Heart right ventricle (tissue), 16 donors: ENCODE results near the gene SNX32. TPM values are rescaled to one million over a fixed set of nuclear protein-coding genes. Genes with fewer than 3 reads are reported as not detected.

Experiments
- ATAC-seq, 8 donors: fragments of 200-7000 bp; cut with Tn5 transposase; one replicate each; pipeline ENCODE4 v1.9.1; 2020; ENCODE audit warnings: mild to moderate bottlenecking in 8 of 8, moderate library complexity in 8 of 8, moderate number of reproducible peaks in 1 of 8
- DNase-seq, 2 donors: peaks; one replicate each; pipeline ENCODE4 v3.0.0-alpha.2; 2020
- H3K27ac ChIP-seq, 10 donors: fragments of 200-600 bp; sonication (generic) in 2 of 10; one replicate each; pipeline versions ENCODE4 v1.5.0 to v1.8.0; 2020 to 2022; ENCODE audit warnings: mild to moderate bottlenecking in 3 of 10
- H3K27me3 ChIP-seq, 7 donors: fragments of 200-600 bp; one replicate each; pipeline ENCODE4 v1.8.0; 2021 to 2022; ENCODE audit warnings: mild to moderate bottlenecking in 2 of 7
- H3K36me3 ChIP-seq, 9 donors: fragments of 200-600 bp; sonication (generic) in 1 of 9; one replicate each; pipeline versions ENCODE4 v1.5.0 to v1.8.0; 2020 to 2022; ENCODE audit warnings: mild to moderate bottlenecking in 2 of 9
- H3K4me1 ChIP-seq, 9 donors: fragments of 200-600 bp; sonication (generic) in 1 of 9; one replicate each; pipeline versions ENCODE4 v1.5.0 to v1.8.0; 2020 to 2022; ENCODE audit warnings: mild to moderate bottlenecking in 4 of 9
- H3K4me3 ChIP-seq, 10 donors: fragments of 200-600 bp; sonication (generic) in 2 of 10; one replicate each; pipeline versions ENCODE4 v1.5.0 to v1.8.0; 2020 to 2022; ENCODE audit warnings: mild to moderate bottlenecking in 7 of 10, moderate library complexity in 2 of 10
- H3K9me3 ChIP-seq, 11 donors: fragments of 200-600 bp in 10 of 11; sonication (generic) in 2 of 11; one replicate each; pipeline versions ENCODE4 v1.5.0 to v1.8.0; 2013 to 2022; ENCODE audit warnings: mild to moderate bottlenecking in 2 of 11, control low read depth in 1 of 11, moderate library complexity in 1 of 11
- WGBS, 2 donors: extraction: QIAGEN DNeasy Blood & Tissue Kit; methylation state at CpG; one replicate each; pipeline ENCODE4 v1.1.7; 2013; ENCODE audit warnings: inconsistent platforms in 1 of 2; 5-methylcytosine and 5-hydroxymethylcytosine counted together
- intact Hi-C, 10 donors: fragments of 100-400 bp; cut with DNase I; formaldehyde crosslinking; loops; one replicate each; pipeline versions ENCODE4 v1.11.1 to v1.14.2; 2022
- polyA plus RNA-seq, 2 donors: library from polyadenylated mRNA; stranded (reverse); fragments of 200-250 nt; gene quantifications; one replicate each; pipeline ENCODE4 v1.2.3, GENCODE V29; 2013
- total RNA-seq, 10 donors: library from RNA; stranded (reverse); fragmentation: NEBNext Ultra II Directional in 3 of 10; extraction: Animal tissue kit (Norgen Biotek cat#: 25700) in 3 of 10; gene quantifications; one replicate each; pipeline versions ENCODE4 v1.2.1 to v1.2.4, GENCODE V29; 2021 to 2023
- TF ChIP-seq, protein P1 (sequence below), 9 donors: fragments of 200-600 bp; sonication (generic) in 2 of 9; IDR thresholded peaks; one replicate each; pipeline versions ENCODE4 v1.5.0 to v1.8.0; 2021 to 2022; ENCODE audit warnings: antibody characterized with exemption in 9 of 9, mild to moderate bottlenecking in 5 of 9, moderate library complexity in 1 of 9
- donor health status: Arrhythmogenic right ventricular cardiomyopathy.
- donor health status: ischemic (EF 13 %, LVEDD 7.1; RV severe dilation, severe dysfunction).
- donor health status: healthy with polysubstance abuse.
- donor health status: DM: no; HTN: yes; CAD: no.
- donor health status: DM: no; HTN: no; CAD: no.
- donor health status: ischemic (EF 25% LVEDD 6.9; RV normal size, moderate dysfunction).
- donor health status: ischemic (EF 25% LVEDD 5.7; RV mildly dilated, moderate dysfunction).
- donor health status: healthy.
- donor health status: DM: yes; HTN: yes; CAD: no.
- donor health status: Ischemic cardiomyopathy.
- donor health status: ischemic (EF 35%, LVEDD 5.7; RV mildly dilated, moderate dysfunction).
- donor health status: nonischemic (EF 11% LVEDD 7.7; RV severe dilation, severe dysfunction).
- donor health status: DM: yes; HTN: yes; CAD: no.
- donor health status: PGD.
- donor health status: ischemic (EF 29% LVEDD 5.4; RV normal size, mild dysfunction).
- donor health status: nonischemic (EF 23%, LVEDD 6.1; RV moderate dilation, normal function).

The SNX32 gene
- total and polyA plus RNA-seq, 12 donors = 0.13 to 0.58 (median 0.32) TPM; not detected in 5

DNA sequence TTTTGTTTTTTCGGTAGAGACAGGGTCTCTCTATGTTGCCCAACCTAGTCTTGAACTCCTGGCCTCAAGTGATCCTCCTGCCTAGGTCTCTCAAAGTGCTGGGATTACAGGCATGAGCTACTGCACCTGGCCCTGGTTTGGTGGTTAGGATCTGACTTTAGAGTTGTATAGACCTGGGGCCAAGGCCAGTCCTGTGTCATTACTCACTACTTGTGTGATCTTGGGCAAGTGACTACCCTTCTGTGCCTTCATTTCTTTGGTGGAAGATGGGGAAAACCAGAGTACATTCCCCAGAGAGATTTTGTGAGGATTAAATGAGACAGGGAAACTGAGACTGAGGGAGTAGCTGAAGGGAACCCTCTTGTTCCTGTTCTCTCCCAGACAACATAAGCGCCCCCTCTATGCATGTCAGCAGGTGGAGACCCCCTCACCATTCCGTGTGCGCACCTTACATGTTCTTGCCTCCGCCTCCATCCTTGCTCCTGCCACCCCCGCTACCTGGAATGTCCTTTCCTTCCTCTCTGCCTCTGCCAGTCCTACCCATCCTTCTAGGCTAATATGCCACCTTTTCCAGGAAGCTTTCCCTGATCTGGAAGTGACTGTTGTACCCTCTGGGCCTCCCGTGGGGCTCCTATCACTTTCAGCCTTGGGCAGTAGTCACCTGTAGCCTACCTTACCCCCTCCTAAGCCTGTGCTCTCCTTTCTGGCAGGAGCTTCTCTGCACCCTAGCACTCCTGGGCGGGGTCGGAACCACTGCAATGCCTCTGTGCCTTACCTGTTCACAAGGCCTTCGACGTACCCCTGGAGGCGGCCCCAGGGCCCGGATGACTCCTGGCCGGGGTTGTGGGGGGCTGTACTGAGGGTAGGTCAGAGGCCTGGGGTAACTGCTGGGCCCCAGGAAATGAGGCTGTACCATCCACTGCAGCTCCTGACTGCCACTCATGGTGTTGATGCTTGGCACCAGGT lies 62.6 kb downstream of the SNX32 start:
- DNase-seq (no peak), ATAC-seq (no peak)
- intact Hi-C loops = no loop called here
- Histone ChIP-seq H3K27ac (no peak overlapping the region), H3K4me3 (no peak overlapping the region), H3K27me3 (peaks cover 0 to 9% (median 4%) of the 10 kb centered on the region in 7 donors), H3K4me1 (peaks cover 16 to 61% (median 52%) of the 10 kb centered on the region in 9 donors), H3K36me3 (peaks cover 0 to 6% (median 0%) of the 10 kb centered on the region in 9 donors), H3K9me3 (no peaks in the 10 kb centered on the region)
- TF ChIP-seq, protein P1, sequence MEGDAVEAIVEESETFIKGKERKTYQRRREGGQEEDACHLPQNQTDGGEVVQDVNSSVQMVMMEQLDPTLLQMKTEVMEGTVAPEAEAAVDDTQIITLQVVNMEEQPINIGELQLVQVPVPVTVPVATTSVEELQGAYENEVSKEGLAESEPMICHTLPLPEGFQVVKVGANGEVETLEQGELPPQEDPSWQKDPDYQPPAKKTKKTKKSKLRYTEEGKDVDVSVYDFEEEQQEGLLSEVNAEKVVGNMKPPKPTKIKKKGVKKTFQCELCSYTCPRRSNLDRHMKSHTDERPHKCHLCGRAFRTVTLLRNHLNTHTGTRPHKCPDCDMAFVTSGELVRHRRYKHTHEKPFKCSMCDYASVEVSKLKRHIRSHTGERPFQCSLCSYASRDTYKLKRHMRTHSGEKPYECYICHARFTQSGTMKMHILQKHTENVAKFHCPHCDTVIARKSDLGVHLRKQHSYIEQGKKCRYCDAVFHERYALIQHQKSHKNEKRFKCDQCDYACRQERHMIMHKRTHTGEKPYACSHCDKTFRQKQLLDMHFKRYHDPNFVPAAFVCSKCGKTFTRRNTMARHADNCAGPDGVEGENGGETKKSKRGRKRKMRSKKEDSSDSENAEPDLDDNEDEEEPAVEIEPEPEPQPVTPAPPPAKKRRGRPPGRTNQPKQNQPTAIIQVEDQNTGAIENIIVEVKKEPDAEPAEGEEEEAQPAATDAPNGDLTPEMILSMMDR (IDR thresholded peaks at IDR 0.05) = no peak
- WGBS, 2 donors = 92 to 93% methylated on average over 14 of the region's 14 CpGs

- intact Hi-C loops = no loop called here
- ATAC-seq (no peak), DNase-seq (no peak)
- Histone ChIP-seq H3K4me3 (no peak overlapping the region), H3K4me1 (peaks cover 15 to 55% (median 44%) of the 10 kb centered on the region in 9 donors), H3K27me3 (peaks cover 0 to 9% (median 4%) of the 10 kb centered on the region in 7 donors), H3K36me3 (peaks cover 0 to 6% (median 0%) of the 10 kb centered on the region in 9 donors), H3K9me3 (no peaks in the 10 kb centered on the region), H3K27ac (no peak overlapping the region)
- 92 to 94% methylated on average over 4 of the region's 4 CpGs for WGBS, 2 donors
- TF ChIP-seq, protein P1 (IDR thresholded peaks at IDR 0.05) = no peak
Observed at GRCh38 chr11:65897020-65897471, 63.3 kb downstream of the SNX32 start.

- peaks cover 7 to 38% (median 27%) of the 10 kb centered on the region in 9 donors for H3K4me1 ChIP-seq
- DNase-seq = no peak
- H3K36me3 ChIP-seq = peaks cover 0 to 6% (median 0%) of the 10 kb centered on the region in 9 donors
- H3K9me3 ChIP-seq = no peaks in the 10 kb centered on the region
- peaks cover 0 to 9% (median 4%) of the 10 kb centered on the region in 7 donors for H3K27me3 ChIP-seq
- TF ChIP-seq, protein P1 (IDR thresholded peaks at IDR 0.05) = no peak
- peak overlapping the region in 6 of 10 donors; percentile 10 to 93 (median 62) for H3K27ac ChIP-seq
- peak overlapping the region; percentile 41 to 79 (median 61) for H3K4me3 ChIP-seq
- intact Hi-C loops = no loop called here
- 29 to 33% methylated on average over 21 to 28 of the region's 28 CpGs for WGBS, 2 donors
- no peak for ATAC-seq
Observed at GRCh38 chr11:65898656-65899355, 65.0 kb downstream of the SNX32 start.
